ENCODE results near the gene NTRK1.

NTRK1 gene

DNA sequence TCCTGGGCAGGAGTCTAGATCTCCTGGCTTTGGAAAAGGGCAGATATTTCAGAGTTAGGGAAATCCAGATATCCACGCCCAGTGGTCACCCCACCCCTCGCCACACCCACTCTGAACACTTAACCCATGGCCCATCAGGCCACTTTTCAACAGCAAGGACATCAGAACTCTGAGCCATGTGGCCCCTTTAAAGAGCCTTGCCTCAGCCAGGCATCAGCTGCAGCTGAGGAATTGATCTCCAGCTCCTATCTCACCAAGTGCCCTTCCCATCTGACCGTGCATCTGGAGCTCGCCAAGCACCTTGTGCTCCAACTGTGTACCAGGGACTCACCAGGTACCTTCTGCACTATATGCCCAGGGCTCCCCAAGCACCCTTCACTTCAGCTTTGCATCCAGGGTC, 23.8 kb upstream of the NTRK1 start:
- DNase-seq (ENCODE audit: low read depth in 1 of 2, low spot score in 1 of 2) = no peak

GRCh38 chr1:156838972-156839371, 21.7 kb upstream of the NTRK1 start:
- no peak for DNase-seq (ENCODE audit: low read depth in 1 of 2, low spot score in 1 of 2)

- DNase-seq (ENCODE audit: low read depth in 1 of 2, low spot score in 1 of 2) = no peak
Observed at GRCh38 chr1:156839426-156840109, 21.1 kb upstream of the NTRK1 start.

DNA sequence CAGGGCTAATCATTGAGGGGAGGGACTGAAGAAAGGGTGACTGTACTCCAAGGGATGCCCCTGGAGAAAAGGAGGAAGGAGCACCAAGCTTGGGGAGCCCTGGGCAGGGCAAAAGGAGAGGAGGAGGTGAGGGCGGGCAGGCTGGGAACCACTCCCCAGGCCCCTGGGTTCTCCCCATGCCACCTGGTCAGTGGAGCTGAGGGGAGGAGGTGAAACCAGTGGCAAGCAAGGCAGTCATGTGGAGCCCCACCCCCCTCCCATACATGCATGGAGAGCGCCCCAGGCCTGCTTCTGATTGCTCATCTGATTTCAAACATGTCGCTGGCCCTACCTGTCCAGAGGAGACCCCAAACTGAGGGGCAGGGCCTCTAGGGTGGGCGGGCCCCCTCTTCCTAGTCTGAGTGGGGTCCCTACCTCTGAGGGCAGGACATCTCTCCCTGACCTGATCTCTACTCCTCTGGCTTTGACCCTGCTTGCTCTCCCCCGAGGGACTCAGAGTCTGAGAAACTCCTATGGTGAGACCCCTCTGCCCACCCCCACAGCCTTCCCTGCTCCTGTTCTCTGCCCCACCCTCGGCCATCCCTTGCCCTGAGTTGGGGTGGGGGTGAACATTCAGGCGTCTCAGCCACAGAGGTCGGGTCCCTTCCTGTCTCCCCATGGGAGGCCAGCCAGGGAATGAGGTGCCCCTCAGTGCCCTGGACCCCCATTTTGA, 20.3 kb upstream of the NTRK1 start:
- no peak for DNase-seq (ENCODE audit: low read depth in 1 of 2, low spot score in 1 of 2)

DNA sequence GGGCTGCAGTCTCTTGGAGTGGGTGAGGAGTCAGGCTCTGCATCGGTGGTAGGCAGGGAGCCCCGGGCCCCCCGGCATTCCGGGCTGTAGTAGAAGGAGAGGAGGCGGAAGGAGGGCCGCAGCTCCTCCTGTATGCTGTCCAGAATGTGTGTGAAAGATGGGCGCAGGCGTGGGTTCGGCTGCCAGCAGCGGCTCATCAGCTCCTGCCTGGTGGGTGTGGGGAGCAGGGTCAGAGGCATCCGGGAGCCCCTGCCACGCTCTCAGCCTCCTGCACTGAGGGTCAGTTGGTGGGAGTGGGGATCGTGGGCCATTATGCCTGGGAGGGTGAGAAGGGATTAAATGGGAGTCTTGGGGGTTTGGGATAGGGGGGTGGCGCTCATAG, 19.8 kb upstream of the NTRK1 start:
- DNase-seq (ENCODE audit: low read depth in 1 of 2, low spot score in 1 of 2) = no peak

- no peak for DNase-seq (ENCODE audit: low read depth in 1 of 2, low spot score in 1 of 2)
Observed at GRCh38 chr1:156841295-156841855, 19.3 kb upstream of the NTRK1 start.

GRCh38 chr1:156842618-156843300, 17.9 kb upstream of the NTRK1 start:
- DNase-seq (ENCODE audit: low read depth in 1 of 2, low spot score in 1 of 2) = no peak

DNA sequence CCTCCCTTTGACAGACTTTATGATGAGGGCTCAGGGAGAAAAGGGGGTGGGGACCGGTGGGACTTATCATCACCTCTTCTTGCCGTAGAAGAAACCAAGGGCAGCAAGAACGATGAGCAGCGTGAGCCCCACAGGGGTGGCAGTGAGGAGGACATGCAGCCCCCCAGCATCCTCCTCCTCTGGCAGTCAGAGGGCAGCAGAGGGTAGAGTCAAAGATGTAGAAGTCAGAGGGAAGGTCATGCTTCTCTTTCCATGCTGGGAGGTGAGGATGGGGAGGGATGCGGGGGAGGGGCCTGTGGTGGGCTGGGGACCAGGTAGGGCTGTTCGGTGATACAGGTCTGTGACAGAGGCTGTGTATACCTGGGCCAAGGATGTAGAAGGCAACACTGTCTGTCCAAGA, 16.6 kb upstream of the NTRK1 start:
- DNase-seq (ENCODE audit: low read depth in 1 of 2, low spot score in 1 of 2) = no peak

- DNase-seq (ENCODE audit: low read depth in 1 of 2, low spot score in 1 of 2) = no peak
Observed at GRCh38 chr1:156844638-156845037, 16.0 kb upstream of the NTRK1 start.

- DNase-seq (ENCODE audit: low read depth in 1 of 2, low spot score in 1 of 2) = no peak
Observed at GRCh38 chr1:156845055-156845952, 15.4 kb upstream of the NTRK1 start.

DNA sequence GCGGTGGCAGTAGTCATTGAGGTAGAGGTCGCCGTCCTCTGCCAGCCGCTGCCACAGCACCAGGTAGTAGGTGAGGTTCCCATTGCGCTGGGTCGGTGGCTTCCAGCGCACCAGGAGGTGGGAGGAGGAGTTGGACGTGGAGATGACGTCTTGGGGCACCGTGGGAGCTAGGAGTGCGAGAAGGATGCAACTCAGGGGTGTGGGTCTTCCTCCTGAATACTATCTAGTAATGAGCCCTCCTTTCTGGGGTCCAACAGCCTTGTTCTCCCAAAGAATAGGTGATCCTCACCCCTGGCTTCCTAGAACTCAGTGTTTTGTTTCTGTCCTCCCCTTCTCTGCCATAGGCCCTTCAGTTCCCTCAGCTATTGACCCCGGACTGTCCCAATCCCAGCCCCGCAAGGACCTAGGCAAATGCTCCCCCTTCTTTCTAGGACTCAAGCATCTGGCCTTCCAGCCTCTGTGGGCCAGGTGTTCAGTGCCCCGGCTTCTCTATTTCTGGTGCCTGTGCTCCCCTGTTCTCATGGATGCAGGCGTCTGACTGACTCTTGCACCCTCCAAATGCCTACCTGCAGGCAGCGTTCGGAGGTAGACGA, 14.6 kb upstream of the NTRK1 start:
- no peak for DNase-seq (ENCODE audit: low read depth in 1 of 2, low spot score in 1 of 2)

- DNase-seq (ENCODE audit: low read depth in 1 of 2, low spot score in 1 of 2) = no peak
Observed at GRCh38 chr1:156846643-156847042, 14.0 kb upstream of the NTRK1 start.

- no peak for DNase-seq (ENCODE audit: low read depth in 1 of 2, low spot score in 1 of 2)
Observed at GRCh38 chr1:156847591-156848460, 12.8 kb upstream of the NTRK1 start.

GRCh38 chr1:156848461-156849150, 12.1 kb upstream of the NTRK1 start:
- peak in 1 of 2 donors; percentile 14 for DNase-seq (ENCODE audit: low read depth in 1 of 2, low spot score in 1 of 2)

- no peak for DNase-seq (ENCODE audit: low read depth in 1 of 2, low spot score in 1 of 2)
Observed at GRCh38 chr1:156849151-156849496, 11.5 kb upstream of the NTRK1 start.

- no peak for DNase-seq (ENCODE audit: low read depth in 1 of 2, low spot score in 1 of 2)
Observed at GRCh38 chr1:156851779-156852417, 8.8 kb upstream of the NTRK1 start.

DNA sequence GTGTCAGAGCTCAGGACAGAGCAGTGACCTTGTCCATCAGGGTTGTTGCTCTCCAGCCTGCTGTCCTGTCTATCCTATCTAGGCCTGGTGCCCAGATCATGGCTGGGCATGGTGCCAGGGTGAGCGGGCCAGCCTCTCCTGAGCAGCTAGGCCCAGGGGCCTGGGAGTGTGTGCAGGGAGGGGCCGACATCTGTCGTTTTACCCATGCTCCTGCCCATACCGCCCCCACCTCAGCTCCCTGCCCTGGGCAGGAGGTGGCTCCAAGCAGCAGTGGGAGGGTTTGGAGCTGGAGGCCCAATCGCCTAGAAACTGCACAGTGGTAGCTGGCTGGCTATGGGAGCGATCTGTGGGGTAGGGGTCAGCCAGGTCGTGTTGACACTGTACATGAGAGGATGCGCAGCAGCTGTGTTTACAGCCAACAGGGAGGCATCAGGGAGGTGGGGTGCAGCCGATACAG, 8.2 kb upstream of the NTRK1 start:
- no peak for DNase-seq (ENCODE audit: low read depth in 1 of 2, low spot score in 1 of 2)

DNA sequence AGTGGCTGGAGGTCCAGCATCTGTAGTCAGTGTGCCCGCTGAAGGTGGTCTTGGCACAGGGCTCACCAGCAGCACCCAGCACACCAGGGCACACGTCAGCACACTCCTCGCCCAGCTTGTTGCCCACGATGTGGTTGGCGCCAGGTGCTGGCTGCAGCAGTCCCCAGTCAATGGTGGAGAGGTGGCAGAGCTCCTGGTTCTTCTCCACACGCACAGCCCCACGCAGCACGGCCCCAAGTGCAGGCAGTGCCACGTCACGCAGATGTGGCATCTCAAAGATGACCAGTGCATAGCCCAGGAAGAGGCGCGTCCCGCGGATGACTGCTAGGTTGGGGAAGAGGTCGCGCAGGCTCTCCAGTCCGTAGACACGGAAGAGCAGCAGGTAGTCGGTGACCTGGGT, 6.9 kb upstream of the NTRK1 start:
- no peak for DNase-seq (ENCODE audit: low read depth in 1 of 2, low spot score in 1 of 2)

GRCh38 chr1:156854634-156855033, 6.0 kb upstream of the NTRK1 start:
- no peak for DNase-seq (ENCODE audit: low read depth in 1 of 2, low spot score in 1 of 2)

Measured in stimulated activated CD4-positive, alpha-beta T cell treated with anti-CD3 and anti-CD28 coated beads, Interleukin-15, amount 100 ng/mL, for 1 hour (primary cell).